Stimulated activated naive CD4-positive, alpha-beta T cell (primary cell): ENCODE measurements around the gene MYL7.

ENCODE experiments used
- DNase-seq, 6 experiments: peaks; one replicate each; lab custom pipeline; 2025; lab: John Stamatoyannopoulos, UW

MYL7 gene

GRCh38 chr7:44100458-44101302 lies 40.5 kb downstream of the MYL7 start:
- DNase-seq, result no peak

DNA sequence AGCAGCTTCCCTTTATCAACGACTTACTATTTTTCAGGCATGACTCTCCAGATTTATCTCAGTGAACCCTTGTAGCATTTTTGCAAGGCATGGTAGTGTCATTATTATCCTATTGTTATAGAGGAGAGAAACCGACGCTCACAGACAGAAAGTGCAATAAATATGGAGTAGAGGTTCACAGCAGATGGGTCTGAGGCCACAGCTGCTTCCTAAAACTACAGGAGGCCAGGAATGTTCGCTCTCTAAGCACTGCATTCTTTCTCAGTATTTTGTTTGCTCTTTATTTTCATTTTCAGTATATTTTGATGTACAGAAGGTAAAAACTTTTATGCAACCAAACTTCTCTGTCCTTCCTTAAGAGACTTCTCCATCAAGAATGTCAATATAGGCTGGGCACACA lies 41.5 kb downstream of the MYL7 start:
- DNase-seq, result no peak

DNA sequence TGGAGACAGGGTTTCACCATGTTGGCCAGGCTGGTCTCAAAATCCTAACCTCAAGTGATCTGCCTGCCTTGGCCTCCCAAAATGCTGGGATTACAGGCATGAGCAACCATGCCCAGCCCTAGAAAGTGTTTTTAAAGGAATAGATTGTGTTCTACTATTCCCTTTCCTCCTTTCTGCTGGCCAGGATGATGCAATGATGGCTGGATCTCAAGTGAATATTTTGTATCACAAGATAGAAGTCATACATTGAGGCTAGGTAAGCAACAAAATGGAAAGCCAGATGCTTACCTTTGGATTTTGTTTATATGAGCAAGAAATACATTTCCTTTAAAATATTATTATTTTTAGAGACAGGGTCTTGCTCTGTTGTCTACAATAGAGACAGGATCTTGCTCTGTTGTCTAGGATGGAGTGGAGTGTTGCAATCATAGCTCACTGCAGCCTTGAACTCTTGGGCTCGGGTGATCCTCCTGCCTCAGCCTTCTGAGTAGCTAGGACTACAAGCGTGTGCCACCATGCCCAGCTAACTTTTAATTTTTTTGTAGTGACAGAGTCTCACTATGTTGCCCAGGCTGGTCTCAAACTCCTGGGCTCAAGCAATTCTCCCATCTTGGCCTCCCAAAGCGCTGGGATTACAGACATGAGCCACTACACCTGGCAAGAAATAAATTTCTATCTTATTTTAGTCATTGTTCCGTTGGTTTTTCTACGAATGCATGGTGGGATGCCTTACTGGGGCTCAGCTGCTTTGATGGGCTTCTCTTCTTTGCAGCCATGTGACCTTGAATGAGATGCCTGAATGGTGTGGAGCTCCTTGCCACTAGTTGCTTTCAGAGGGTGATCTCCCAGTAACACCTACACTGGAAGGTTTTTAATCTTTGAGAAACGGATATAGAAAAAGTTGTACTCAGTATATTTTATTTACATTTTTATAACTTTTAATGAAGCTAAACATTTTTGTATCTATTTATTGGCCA lies 42.8 kb downstream of the MYL7 start:
- no peak for DNase-seq

DNA sequence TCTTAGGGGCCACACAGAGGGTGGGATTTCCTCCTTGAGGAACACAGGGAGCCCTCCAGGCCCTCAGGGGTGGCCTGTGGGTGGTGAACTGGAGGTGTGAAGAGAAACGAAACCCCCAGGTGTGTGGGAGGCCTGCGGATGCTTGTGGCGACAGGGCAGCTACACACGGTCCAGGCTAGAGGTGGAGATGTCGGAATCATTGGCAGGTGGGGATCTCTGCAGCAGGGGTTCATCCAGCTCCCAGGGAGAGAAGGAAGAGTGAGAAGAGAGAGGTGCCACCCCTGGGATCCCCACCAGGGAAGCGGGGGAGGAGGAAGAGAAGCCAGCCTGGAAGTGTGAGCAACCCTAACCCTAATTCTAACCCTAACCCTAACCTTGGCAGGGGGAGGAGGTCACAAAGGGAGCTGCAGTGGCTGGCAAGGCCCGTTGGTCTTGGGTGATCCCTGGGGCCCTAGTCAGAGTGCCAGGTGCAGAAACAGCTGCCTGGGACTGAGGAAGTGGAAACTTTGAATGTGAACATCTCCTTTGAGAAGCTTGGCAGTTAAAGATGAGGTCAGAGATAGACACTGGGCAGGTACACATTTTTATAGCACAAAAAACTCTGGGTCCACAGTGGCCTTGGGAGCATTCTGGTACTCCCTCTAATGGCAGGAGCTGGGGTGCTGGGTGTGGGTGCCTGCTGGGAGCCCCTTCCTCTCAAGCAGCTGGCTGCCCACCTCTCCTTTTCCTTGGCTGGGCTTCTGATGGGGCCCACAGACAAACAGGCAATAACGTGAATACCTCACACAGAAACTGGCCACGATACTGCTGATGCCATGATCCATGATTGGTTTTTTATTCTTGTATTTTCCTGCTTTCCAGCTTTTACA lies 43.8 kb downstream of the MYL7 start:
- DNase-seq, result no peak

DNA sequence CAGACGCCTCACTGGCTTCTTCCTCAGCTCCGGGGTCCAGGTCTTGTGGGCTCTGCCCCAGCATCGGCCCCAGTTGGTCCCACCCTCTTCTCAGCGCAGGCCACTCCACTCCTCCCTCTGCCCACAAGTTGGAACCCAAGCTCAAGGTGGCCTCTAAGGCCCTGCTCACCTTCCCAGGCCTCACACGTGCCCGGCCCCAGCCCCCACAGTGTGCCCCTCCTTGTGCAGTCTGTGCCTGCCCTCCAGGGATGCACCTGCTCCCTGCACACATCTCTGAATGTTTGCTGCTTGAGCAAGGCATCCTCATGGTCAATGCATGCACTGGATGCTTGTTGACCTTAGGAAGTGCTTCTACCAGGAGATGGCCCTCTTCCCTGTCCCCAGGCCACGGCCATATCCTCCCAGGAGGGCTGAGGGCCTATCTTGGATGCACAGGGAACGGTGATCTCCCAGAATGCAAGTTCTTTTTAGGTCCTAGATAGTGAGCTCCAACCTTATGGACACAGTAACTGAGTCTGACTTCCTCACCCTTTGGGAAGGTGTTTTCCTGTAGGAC lies 44.7 kb downstream of the MYL7 start:
- DNase-seq, result no peak

DNA sequence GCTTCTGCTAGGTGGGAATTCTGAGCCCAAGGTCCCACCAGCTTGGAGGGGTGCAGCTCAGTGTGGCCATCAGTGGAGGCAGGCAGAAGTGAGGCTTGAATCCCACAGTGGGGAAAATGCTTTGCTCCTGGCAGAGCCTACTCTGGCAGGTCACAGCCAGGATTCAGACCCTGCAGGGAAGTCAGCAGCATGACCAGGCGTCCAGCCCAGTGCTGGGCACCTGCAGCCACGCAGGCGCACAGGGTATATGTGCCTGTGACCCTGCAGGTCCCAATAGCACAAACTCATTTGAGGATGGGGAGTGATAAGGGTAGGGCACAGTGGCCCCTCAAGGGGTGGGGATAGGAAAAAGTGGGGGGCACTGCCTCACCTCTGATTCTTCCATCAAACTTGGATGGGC lies 45.4 kb downstream of the MYL7 start:
- no peak for DNase-seq

DNA sequence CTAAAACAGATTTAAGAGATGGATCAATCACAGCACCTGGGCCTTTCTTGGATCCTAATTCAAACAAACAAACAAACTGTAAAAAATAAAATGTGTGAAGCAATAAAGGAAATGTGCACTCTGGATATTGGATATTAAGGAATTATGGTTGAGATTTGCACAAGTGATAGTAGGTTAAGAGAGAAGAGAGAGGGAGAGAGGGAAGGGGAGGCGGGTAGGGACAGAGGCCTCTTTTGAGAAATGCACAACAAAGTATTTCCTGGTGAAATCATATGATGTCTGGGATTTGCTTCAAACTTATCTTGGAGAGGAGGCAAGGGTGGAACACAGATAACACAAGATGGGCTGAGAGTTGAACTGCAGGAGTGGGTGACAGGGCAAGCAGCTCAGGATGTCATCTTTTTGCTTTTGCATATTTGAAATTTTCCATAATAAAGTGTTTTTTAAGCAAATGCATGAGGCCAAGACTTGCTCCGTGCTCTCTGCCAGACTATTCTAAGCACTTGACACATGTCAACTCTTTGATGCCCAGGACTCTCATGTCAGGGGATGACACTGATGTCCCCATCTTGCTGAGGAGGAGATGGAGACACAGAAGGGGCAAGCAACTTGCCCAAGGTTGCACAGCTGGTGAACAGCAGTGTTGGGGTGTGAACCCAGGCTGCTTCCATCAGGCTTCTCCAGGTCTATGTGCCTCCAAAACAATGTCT lies 46.1 kb downstream of the MYL7 start:
- DNase-seq, result no peak

DNA sequence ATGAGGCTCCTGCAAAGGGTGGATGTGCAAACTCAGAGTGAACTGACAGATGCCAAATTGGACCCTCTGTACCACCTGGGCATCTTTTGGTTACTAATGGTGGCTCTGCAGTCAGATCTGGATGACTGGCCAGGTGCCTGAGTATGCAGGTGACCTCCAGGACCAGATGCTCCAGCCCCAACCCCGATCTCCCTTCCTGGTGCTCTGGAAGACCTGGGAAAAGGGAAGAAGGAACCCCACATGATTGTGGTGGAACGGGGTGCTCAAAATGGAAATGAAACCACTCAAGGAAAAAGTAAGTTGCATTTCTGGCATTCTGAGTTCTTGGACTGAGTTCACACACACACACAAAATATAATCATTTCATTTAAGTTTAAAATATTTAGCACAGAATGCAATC lies 46.8 kb downstream of the MYL7 start:
- no peak for DNase-seq

- no peak for DNase-seq
These were observed 48.0 kb downstream of the MYL7 start for GRCh38 chr7:44093102-44093641.
